SU-DHL-6 (cell line): Measurements from ENCODE around the gene SETD2.

Source experiments
- H2AFZ ChIP-seq: fragments of 200-600 bp; sonication (generic); 2 replicates; pipeline ENCODE4 v1.6.1; 2014; ENCODE audit warnings: low read depth, mild to moderate bottlenecking, moderate library complexity, mixed read lengths, antibody characterized with exemption, low read length; ENCODE audit not compliant: severe bottlenecking
- H3F3A ChIP-seq: fragments of 200-600 bp; shearing (Covaris generic); 2 replicates; pipeline ENCODE4 v1.6.0; 2016; ENCODE audit warnings: antibody characterized with exemption, mild to moderate bottlenecking; ENCODE audit not compliant: insufficient read depth
- H3K27ac ChIP-seq: fragments of 200-600 bp; sonication (generic); 2 replicates; pipeline ENCODE4 v1.5.1; 2016; ENCODE audit warnings: low read depth, mild to moderate bottlenecking, low read length, moderate library complexity, mixed read lengths
- H3K27me3 ChIP-seq: fragments of 200-600 bp; sonication (generic), shearing (Covaris generic); 2 replicates; pipeline ENCODE4 v1.6.0; 2014; ENCODE audit warnings: mild to moderate bottlenecking, low read length
- H3K36me3 ChIP-seq: fragments of 200-600 bp; sonication (generic); 2 replicates; pipeline ENCODE4 v1.6.1; 2014; ENCODE audit warnings: mild to moderate bottlenecking, low read length, mixed read lengths
- H3K4me2 ChIP-seq: fragments of 300-600, 200-600 bp; shearing (Covaris generic), sonication (generic); 2 replicates; pipeline ENCODE4 v1.6.0; 2014; ENCODE audit warnings: low read length, low read depth, mild to moderate bottlenecking; ENCODE audit not compliant: poor library complexity, severe bottlenecking
- H3K4me3 ChIP-seq: fragments of 200-600 bp; sonication (generic); 2 replicates; pipeline ENCODE4 v1.5.1; 2014; ENCODE audit warnings: antibody characterized with exemption, low read length, mild to moderate bottlenecking, mixed read lengths; ENCODE audit not compliant: insufficient read depth, poor library complexity, severe bottlenecking
- H3K79me2 ChIP-seq: fragments of 200-600 bp; sonication (generic); 2 replicates; pipeline ENCODE4 v1.6.1; 2014; ENCODE audit warnings: mild to moderate bottlenecking, low read length, moderate library complexity; ENCODE audit not compliant: insufficient read depth
- H3K9ac ChIP-seq: fragments of 200-600 bp; sonication (generic); 2 replicates; pipeline ENCODE4 v1.7.0; 2014; ENCODE audit warnings: mild to moderate bottlenecking, low read length
- H3K9me2 ChIP-seq: fragments of 200-600 bp; sonication (generic); replicated peaks from 2 replicates; pipeline ENCODE4 v1.6.1; 2014; ENCODE audit warnings: low read length; ENCODE audit not compliant: insufficient read depth
- H3K9me3 ChIP-seq: fragments of 200-600 bp; sonication (generic); 2 replicates; pipeline ENCODE4 v1.6.1; 2014; ENCODE audit warnings: low read length, mixed read lengths; ENCODE audit not compliant: insufficient read depth
- H4K20me1 ChIP-seq: fragments of 200-600 bp; sonication (generic); 2 replicates; pipeline ENCODE4 v1.6.1; 2014; ENCODE audit warnings: low read depth, mild to moderate bottlenecking, antibody characterized with exemption, low read length, moderate library complexity, mixed read lengths
- CTCF ChIP-seq: fragments of 200-600 bp; sonication (generic); IDR thresholded peaks from one replicate; pipeline ENCODE4 v1.5.1; 2017; ENCODE audit warnings: antibody characterized with exemption, mild to moderate bottlenecking, low read length, moderate library complexity; ENCODE audit not compliant: insufficient read depth, poor library complexity, severe bottlenecking
- EZH2phosphoT487 ChIP-seq: fragments of 200-600 bp; sonication (generic), shearing (Covaris generic); conservative IDR thresholded peaks from 2 replicates; pipeline ENCODE4 v1.6.1; 2018; ENCODE audit warnings: mild to moderate bottlenecking, antibody characterized with exemption, low read length, moderate library complexity, mixed read lengths

Gene SETD2

DNA sequence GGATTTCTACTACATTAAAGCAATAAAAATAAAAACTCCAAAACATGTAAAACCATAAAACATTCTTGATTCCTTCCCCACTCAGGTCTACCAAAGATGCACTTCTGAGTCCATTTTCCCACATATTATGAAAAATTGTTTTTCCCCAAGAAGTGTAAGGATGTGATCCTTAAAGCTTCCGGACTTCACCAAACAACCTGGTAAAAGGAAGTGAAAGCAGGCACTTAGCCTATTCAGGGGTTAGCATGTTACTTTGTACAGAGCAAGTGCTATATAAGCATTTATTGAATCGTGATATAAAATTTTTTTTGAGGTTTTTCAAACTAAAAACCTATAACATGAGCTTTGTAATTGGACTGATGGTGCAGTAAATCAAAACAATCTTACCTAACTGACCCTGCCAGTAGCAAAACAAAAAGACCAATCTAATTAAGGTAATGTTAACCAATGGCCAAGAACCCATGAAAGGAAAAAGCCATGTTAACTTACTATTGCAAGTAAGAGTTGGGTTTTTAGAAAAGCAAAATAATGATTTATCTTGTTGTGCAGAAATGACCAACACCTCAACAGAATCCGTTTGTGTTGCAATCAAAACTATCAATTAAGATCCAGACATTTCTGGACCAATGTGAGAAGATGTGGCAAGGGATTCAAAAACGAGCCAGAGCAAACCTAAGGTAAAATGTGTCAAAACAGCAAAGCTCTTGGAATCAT is 1.8 kb downstream of the SETD2 start:
- Histone ChIP-seq H3K4me3 (peak overlapping the region; percentile 61), H3K79me2 (peaks cover 69% of the 10 kb centered on the region), H4K20me1 (peaks cover 26% of the 10 kb centered on the region), H3K9ac (peak overlapping the region; percentile 71), H2AFZ (no peak overlapping the region), H3K9me2 (no peaks in the 10 kb centered on the region), H3K27me3 (no peaks in the 10 kb centered on the region), H3K36me3 (no peaks in the 10 kb centered on the region), H3K27ac (peak overlapping the region; percentile 78), H3F3A (peaks cover 15% of the 10 kb centered on the region; the same call in 1 of the 2 replicates), H3K9me3 (no peaks in the 10 kb centered on the region), H3K4me2 (peak overlapping the region; percentile 91)
- no peak for TF ChIP-seq EZH2phosphoT487
- no peak for TF ChIP-seq CTCF

- no peak for TF ChIP-seq EZH2phosphoT487
- no peak for TF ChIP-seq CTCF
- no peaks in the 10 kb centered on the region for H3K36me3 ChIP-seq
- no peaks in the 10 kb centered on the region for H3K9me3 ChIP-seq
- no peak overlapping the region for H3K4me3 ChIP-seq
- H3K9ac ChIP-seq, result 0 out of 2 replicates have a peak overlapping the region, but pooled peaks have one; percentile 2
- H3K9me2 ChIP-seq, result no peaks in the 10 kb centered on the region
- H3K27ac ChIP-seq, result no peak overlapping the region
- H2AFZ ChIP-seq, result no peak overlapping the region
- H3K4me2 ChIP-seq, result peak overlapping the region; percentile 91
- no peaks in the 10 kb centered on the region for H3K27me3 ChIP-seq
- H3F3A ChIP-seq, result peaks cover 15% of the 10 kb centered on the region
- H4K20me1 ChIP-seq, result peaks cover 41% of the 10 kb centered on the region
- H3K79me2 ChIP-seq, result peaks cover 87% of the 10 kb centered on the region
Observed at GRCh38 chr3:47159820-47160219, 4.1 kb downstream of the SETD2 start.

- Histone ChIP-seq H3K4me3 (no peak overlapping the region), H3K36me3 (no peaks in the 10 kb centered on the region), H3K4me2 (peak overlapping the region; percentile 91), H3K9me2 (no peaks in the 10 kb centered on the region), H3K79me2 (peaks cover 100% of the 10 kb centered on the region), H3F3A (peaks cover 13% of the 10 kb centered on the region), H3K27ac (no peak overlapping the region; the same call in 1 of the 2 replicates), H3K27me3 (no peaks in the 10 kb centered on the region), H3K9me3 (no peaks in the 10 kb centered on the region), H2AFZ (no peak overlapping the region), H4K20me1 (peaks cover 41% of the 10 kb centered on the region), H3K9ac (no peak overlapping the region)
- no peak for TF ChIP-seq CTCF
- TF ChIP-seq EZH2phosphoT487, result no peak
Observed at GRCh38 chr3:47158208-47158607, 5.7 kb downstream of the SETD2 start.
